Measurements from ENCODE around the gene EHMT1.

DNA sequence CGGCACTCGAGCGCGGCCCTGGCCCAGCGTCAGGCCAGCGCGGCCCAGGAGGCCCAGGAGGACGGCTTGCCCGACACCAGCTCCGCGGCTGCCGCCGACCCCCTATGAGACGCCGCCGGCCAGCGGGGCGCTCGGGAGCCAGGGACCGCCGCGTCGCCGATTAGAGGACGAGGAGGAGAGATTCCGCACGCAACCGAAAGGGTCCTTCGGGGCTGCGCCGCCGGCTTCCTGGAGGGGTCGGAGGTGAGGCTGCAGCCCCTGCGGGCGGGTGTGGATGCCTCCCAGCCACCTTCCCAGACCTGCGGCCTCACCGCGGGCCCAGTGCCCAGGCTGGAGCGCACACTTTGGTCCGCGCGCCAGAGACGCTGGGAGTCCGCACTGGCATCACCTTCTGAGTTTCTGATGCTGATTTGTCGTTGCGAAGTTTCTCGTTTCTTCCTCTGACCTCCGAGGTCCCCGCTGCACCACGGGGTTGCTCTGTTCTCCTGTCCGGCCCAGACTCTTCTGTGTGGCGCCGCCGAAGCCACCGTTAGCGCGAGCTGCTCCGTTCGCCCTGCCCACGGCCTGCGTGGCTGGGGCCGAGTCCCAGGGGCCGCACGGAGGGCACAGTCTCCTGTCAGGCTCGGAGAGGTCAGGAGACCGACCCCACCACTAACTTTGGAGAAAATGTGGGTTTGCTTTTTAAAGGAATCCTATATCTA lies 216.2 kb downstream of the EHMT1 start:
- TF ChIP-seq KDM1A (IDR thresholded peaks at IDR 0.05; ENCODE audit: low read depth) = no peak
- no peak for TF ChIP-seq CHD4 (IDR thresholded peaks at IDR 0.05; ENCODE audit: borderline replicate concordance)
- TF ChIP-seq SMC3 (IDR thresholded peaks at IDR 0.05) = no peak
- no peak for TF ChIP-seq RARB (CRISPR knock-in tag; IDR thresholded peaks at IDR 0.05)
- TF ChIP-seq RNF2 (IDR thresholded peaks at IDR 0.05; ENCODE audit: borderline replicate concordance, low read depth) = no peak
- TF ChIP-seq, protein P1, sequence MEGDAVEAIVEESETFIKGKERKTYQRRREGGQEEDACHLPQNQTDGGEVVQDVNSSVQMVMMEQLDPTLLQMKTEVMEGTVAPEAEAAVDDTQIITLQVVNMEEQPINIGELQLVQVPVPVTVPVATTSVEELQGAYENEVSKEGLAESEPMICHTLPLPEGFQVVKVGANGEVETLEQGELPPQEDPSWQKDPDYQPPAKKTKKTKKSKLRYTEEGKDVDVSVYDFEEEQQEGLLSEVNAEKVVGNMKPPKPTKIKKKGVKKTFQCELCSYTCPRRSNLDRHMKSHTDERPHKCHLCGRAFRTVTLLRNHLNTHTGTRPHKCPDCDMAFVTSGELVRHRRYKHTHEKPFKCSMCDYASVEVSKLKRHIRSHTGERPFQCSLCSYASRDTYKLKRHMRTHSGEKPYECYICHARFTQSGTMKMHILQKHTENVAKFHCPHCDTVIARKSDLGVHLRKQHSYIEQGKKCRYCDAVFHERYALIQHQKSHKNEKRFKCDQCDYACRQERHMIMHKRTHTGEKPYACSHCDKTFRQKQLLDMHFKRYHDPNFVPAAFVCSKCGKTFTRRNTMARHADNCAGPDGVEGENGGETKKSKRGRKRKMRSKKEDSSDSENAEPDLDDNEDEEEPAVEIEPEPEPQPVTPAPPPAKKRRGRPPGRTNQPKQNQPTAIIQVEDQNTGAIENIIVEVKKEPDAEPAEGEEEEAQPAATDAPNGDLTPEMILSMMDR (IDR thresholded peaks at IDR 0.05) = no peak
- no peak for TF ChIP-seq RCOR1 (IDR thresholded peaks at IDR 0.05; ENCODE audit: low read depth, low read length)
- TF ChIP-seq ESRRA (IDR thresholded peaks at IDR 0.05; ENCODE audit: borderline replicate concordance, low read length) = no peak
- TF ChIP-seq RFX5 (IDR thresholded peaks at IDR 0.05) = no peak
- TF ChIP-seq JUN (IDR thresholded peaks at IDR 0.05) = no peak
- no peak for TF ChIP-seq JUNB (IDR thresholded peaks at IDR 0.05)
- TF ChIP-seq CEBPB (IDR thresholded peaks at IDR 0.05) = no peak
- no peak for TF ChIP-seq KDM5A (IDR thresholded peaks at IDR 0.05)
- TF ChIP-seq MAFK (IDR thresholded peaks at IDR 0.05; ENCODE audit: partially characterized antibody) = no peak

Data from A549 (cell line).